DOHH2 (cell line): ENCODE data around the gene CLCN4.

Source experiments
- EZH2phosphoT487 ChIP-seq: fragments of 200-600 bp; sonication (generic); IDR thresholded peaks from 2 replicates; pipeline ENCODE4 v1.6.1; 2017; ENCODE audit warnings: borderline replicate concordance, mild to moderate bottlenecking, antibody characterized with exemption, low read length, moderate library complexity, mixed read lengths
- TF ChIP-seq, protein P1 (sequence below): fragments of 200-600 bp; sonication (generic); IDR thresholded peaks from one replicate; pipeline ENCODE4 v1.5.1; 2014; ENCODE audit warnings: antibody characterized with exemption, mild to moderate bottlenecking, low read depth, low read length; ENCODE audit not compliant: poor library complexity, severe bottlenecking

DNA sequence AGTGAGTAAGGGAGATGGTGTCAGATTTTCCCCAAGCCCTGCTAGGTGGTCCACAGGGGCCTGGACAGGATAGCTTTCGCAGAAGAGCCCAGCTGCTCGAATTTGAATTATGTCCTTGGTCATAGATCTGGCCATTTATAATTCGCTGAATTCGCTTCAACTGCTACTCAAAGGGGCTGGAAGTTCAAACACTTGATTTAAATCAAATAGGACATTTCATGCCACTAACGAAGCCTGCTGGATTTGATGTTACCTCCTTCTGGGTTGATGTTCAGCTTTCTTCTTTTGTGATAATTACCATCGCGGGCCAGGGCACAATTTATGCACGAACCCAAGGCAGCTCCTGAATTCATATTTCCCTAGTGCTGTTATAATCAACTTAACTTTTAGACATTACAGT lies 67.0 kb downstream of the CLCN4 start:
- TF ChIP-seq, protein P1, sequence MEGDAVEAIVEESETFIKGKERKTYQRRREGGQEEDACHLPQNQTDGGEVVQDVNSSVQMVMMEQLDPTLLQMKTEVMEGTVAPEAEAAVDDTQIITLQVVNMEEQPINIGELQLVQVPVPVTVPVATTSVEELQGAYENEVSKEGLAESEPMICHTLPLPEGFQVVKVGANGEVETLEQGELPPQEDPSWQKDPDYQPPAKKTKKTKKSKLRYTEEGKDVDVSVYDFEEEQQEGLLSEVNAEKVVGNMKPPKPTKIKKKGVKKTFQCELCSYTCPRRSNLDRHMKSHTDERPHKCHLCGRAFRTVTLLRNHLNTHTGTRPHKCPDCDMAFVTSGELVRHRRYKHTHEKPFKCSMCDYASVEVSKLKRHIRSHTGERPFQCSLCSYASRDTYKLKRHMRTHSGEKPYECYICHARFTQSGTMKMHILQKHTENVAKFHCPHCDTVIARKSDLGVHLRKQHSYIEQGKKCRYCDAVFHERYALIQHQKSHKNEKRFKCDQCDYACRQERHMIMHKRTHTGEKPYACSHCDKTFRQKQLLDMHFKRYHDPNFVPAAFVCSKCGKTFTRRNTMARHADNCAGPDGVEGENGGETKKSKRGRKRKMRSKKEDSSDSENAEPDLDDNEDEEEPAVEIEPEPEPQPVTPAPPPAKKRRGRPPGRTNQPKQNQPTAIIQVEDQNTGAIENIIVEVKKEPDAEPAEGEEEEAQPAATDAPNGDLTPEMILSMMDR = no peak
- TF ChIP-seq EZH2phosphoT487 = no peak
